HG02623 (cell line): ENCODE results near the gene TMEM237.

Experiments
- ATAC-seq: cut with Tn5 transposase; IDR thresholded peaks from one replicate; pipeline ENCODE4 v1.9.1; 2021; ENCODE audit warnings: moderate library complexity; ENCODE audit not compliant: unreplicated experiment

The TMEM237 gene

GRCh38 chr2:201642579-201643215 is 606 bp downstream of the TMEM237 start:
- ATAC-seq: peak; percentile 82

- ATAC-seq: peak; percentile 31
Observed at GRCh38 chr2:201642086-201642578, 1.2 kb downstream of the TMEM237 start.

- ATAC-seq: no peak
Observed at GRCh38 chr2:201639205-201639604, 4.1 kb downstream of the TMEM237 start.

GRCh38 chr2:201638326-201638725 is 5.0 kb downstream of the TMEM237 start:
- ATAC-seq: no peak

GRCh38 chr2:201633661-201634249 is 9.5 kb downstream of the TMEM237 start:
- no peak for ATAC-seq

GRCh38 chr2:201631041-201631440 is 12.3 kb downstream of the TMEM237 start:
- no peak for ATAC-seq

GRCh38 chr2:201630577-201630976 is 12.7 kb downstream of the TMEM237 start:
- no peak for ATAC-seq

GRCh38 chr2:201628545-201628944 is 14.8 kb downstream of the TMEM237 start:
- ATAC-seq: no peak

- no peak for ATAC-seq
Observed at GRCh38 chr2:201622306-201622970, 20.9 kb downstream of the TMEM237 start.

- ATAC-seq: no peak
Observed at GRCh38 chr2:201621293-201621999, 21.9 kb downstream of the TMEM237 start.

GRCh38 chr2:201618744-201619662 is 24.3 kb downstream of the TMEM237 start:
- ATAC-seq: no peak

- ATAC-seq: no peak
Observed at GRCh38 chr2:201608021-201608420, 35.3 kb downstream of the TMEM237 start.

- ATAC-seq: no peak
Observed at GRCh38 chr2:201607568-201607967, 35.7 kb downstream of the TMEM237 start.

- no peak for ATAC-seq
Observed at GRCh38 chr2:201600906-201601305, 42.4 kb downstream of the TMEM237 start.

- no peak for ATAC-seq
Observed at GRCh38 chr2:201597397-201597796, 45.9 kb downstream of the TMEM237 start.

- ATAC-seq: no peak
Observed at GRCh38 chr2:201580486-201580885, 62.8 kb downstream of the TMEM237 start.

- no peak for ATAC-seq
Observed at GRCh38 chr2:201579536-201579935, 63.8 kb downstream of the TMEM237 start.

GRCh38 chr2:201575971-201576370 is 67.3 kb downstream of the TMEM237 start:
- ATAC-seq: no peak

GRCh38 chr2:201574766-201575165 is 68.5 kb downstream of the TMEM237 start:
- no peak for ATAC-seq

- peak; percentile 40 for ATAC-seq
Observed at GRCh38 chr2:201572846-201573508, 70.3 kb downstream of the TMEM237 start.
